Hepatocyte (in vitro differentiated cells): Measurements from ENCODE around the gene GNAL. TPM values are rescaled to one million over a fixed set of nuclear protein-coding genes. Genes with fewer than 3 reads are reported as not detected.

Source experiments
- DNase-seq: peaks from one replicate; pipeline ENCODE4 v3.0.0-alpha.2; 2016; ENCODE audit warnings: low spot score
- H2AFZ ChIP-seq: fragments of 200-600 bp; sonication (generic); 2 replicates; pipeline ENCODE4 v1.6.0; 2016; ENCODE audit warnings: antibody characterized with exemption, mild to moderate bottlenecking
- H3K27ac ChIP-seq: fragments of 200-600 bp; sonication (generic); 2 replicates; pipeline ENCODE4 v1.5.1; 2016; ENCODE audit warnings: mild to moderate bottlenecking
- H3K27me3 ChIP-seq: fragments of 200-600 bp; sonication (generic); 2 replicates; pipeline ENCODE4 v1.6.1; 2016
- H3K36me3 ChIP-seq: fragments of 200-600 bp; sonication (generic); replicated peaks from 2 replicates; pipeline ENCODE4 v1.5.1; 2016; ENCODE audit warnings: low read depth; ENCODE audit not compliant: insufficient read depth
- H3K4me1 ChIP-seq: fragments of 200-600 bp; sonication (generic); 2 replicates; pipeline ENCODE4 v1.5.1; 2016; ENCODE audit warnings: mild to moderate bottlenecking, moderate library complexity; ENCODE audit not compliant: insufficient read depth
- H3K4me2 ChIP-seq: fragments of 200-600 bp; sonication (generic); 2 replicates; pipeline ENCODE4 v1.6.0; 2016
- H3K4me3 ChIP-seq: fragments of 200-600 bp; sonication (generic); 2 replicates; pipeline ENCODE4 v1.5.1; 2016; ENCODE audit warnings: mild to moderate bottlenecking
- H3K79me2 ChIP-seq: fragments of 200-600 bp; sonication (generic); 2 replicates; pipeline ENCODE4 v1.6.0; 2017; ENCODE audit warnings: mild to moderate bottlenecking
- H3K9me2 ChIP-seq: fragments of 200-600 bp; sonication (generic); replicated peaks from 2 replicates; pipeline ENCODE4 v1.6.0; 2017; ENCODE audit warnings: mild to moderate bottlenecking; ENCODE audit not compliant: insufficient read depth
- H3K9me3 ChIP-seq: fragments of 200-600 bp; sonication (generic); 2 replicates; pipeline ENCODE4 v1.5.1; 2016; ENCODE audit warnings: low read depth, mild to moderate bottlenecking
- H4K20me1 ChIP-seq: fragments of 200-600 bp; sonication (generic); 2 replicates; pipeline ENCODE4 v1.6.0; 2016; ENCODE audit warnings: mild to moderate bottlenecking; ENCODE audit not compliant: insufficient read depth, poor library complexity, severe bottlenecking
- EZH2 ChIP-seq: fragments of 200-600 bp; sonication (generic); IDR thresholded peaks from 2 replicates; pipeline ENCODE4 v1.6.1; 2016; ENCODE audit warnings: antibody characterized with exemption, mild to moderate bottlenecking, borderline replicate concordance
- EZH2phosphoT487 ChIP-seq: fragments of 200-600 bp; sonication (generic); IDR thresholded peaks from one replicate; pipeline ENCODE4 v1.6.1; 2018; ENCODE audit warnings: antibody characterized with exemption, mild to moderate bottlenecking, low read depth, moderate library complexity; ENCODE audit not compliant: unreplicated experiment, severe bottlenecking
- WGBS: methylation state at CpG from one replicate; pipeline ENCODE4 v1.1.6; 2016; ENCODE audit warnings: low lambda C conversion rate; ENCODE audit errors: missing lambda C conversion rate; 5-methylcytosine and 5-hydroxymethylcytosine counted together
- polyA plus RNA-seq: library from polyadenylated mRNA; unstranded; fragments of >200 nt; fragmentation: Nextera tagmentation; extraction: Ambion mirVana; gene quantifications from 2 replicates; pipeline ENCODE4 v1.2.1, GENCODE V29; 2016
- total RNA-seq: library from RNA; depleted of rRNA; stranded (reverse); fragments of >200 nt; gene quantifications from 2 replicates; pipeline ENCODE4 v1.2.3, GENCODE V29; 2014
- TF ChIP-seq, protein P1 (sequence below): fragments of 200-600 bp; sonication (generic); IDR thresholded peaks from 2 replicates; pipeline ENCODE4 v1.5.1; 2016; ENCODE audit warnings: antibody characterized with exemption, mild to moderate bottlenecking; ENCODE audit not compliant: poor library complexity

GNAL gene
- total and polyA plus RNA-seq, 2 experiments from 2014 or later = 4.4 to 5.2 TPM

- H3K79me2 ChIP-seq = no peaks in the 10 kb centered on the region
- no peak overlapping the region for H2AFZ ChIP-seq
- no peak overlapping the region for H3K27ac ChIP-seq
- TF ChIP-seq EZH2 (no peak), EZH2phosphoT487 (no peak)
- TF ChIP-seq, protein P1, sequence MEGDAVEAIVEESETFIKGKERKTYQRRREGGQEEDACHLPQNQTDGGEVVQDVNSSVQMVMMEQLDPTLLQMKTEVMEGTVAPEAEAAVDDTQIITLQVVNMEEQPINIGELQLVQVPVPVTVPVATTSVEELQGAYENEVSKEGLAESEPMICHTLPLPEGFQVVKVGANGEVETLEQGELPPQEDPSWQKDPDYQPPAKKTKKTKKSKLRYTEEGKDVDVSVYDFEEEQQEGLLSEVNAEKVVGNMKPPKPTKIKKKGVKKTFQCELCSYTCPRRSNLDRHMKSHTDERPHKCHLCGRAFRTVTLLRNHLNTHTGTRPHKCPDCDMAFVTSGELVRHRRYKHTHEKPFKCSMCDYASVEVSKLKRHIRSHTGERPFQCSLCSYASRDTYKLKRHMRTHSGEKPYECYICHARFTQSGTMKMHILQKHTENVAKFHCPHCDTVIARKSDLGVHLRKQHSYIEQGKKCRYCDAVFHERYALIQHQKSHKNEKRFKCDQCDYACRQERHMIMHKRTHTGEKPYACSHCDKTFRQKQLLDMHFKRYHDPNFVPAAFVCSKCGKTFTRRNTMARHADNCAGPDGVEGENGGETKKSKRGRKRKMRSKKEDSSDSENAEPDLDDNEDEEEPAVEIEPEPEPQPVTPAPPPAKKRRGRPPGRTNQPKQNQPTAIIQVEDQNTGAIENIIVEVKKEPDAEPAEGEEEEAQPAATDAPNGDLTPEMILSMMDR = no peak
- no peaks in the 10 kb centered on the region for H3K9me2 ChIP-seq
- no peak overlapping the region for H3K4me3 ChIP-seq
- H3K27me3 ChIP-seq = no peaks in the 10 kb centered on the region
- 91% methylated on average over 11 of the region's 11 CpGs for WGBS
- peaks cover 9% of the 10 kb centered on the region for H3K4me1 ChIP-seq
- H3K4me2 ChIP-seq = no peak overlapping the region
- H4K20me1 ChIP-seq = no peaks in the 10 kb centered on the region
- no peak for DNase-seq
- no peaks in the 10 kb centered on the region for H3K36me3 ChIP-seq
- no peaks in the 10 kb centered on the region for H3K9me3 ChIP-seq
Observed at GRCh38 chr18:11811009-11811408, 121.9 kb downstream of the GNAL start.

- WGBS = 48% methylated on average over 6 of the region's 6 CpGs
- Histone ChIP-seq H2AFZ (no peak overlapping the region), H3K4me1 (no peaks in the 10 kb centered on the region), H3K4me2 (no peak overlapping the region), H3K4me3 (no peak overlapping the region), H3K36me3 (no peaks in the 10 kb centered on the region), H3K79me2 (no peaks in the 10 kb centered on the region), H3K9me3 (no peaks in the 10 kb centered on the region), H3K27me3 (no peaks in the 10 kb centered on the region), H4K20me1 (no peaks in the 10 kb centered on the region), H3K27ac (no peak overlapping the region), H3K9me2 (no peaks in the 10 kb centered on the region)
- no peak for DNase-seq
- TF ChIP-seq EZH2phosphoT487 (no peak), EZH2 (no peak)
- TF ChIP-seq, protein P1 = no peak
Observed at GRCh38 chr18:11817229-11817628, 128.2 kb downstream of the GNAL start.

DNA sequence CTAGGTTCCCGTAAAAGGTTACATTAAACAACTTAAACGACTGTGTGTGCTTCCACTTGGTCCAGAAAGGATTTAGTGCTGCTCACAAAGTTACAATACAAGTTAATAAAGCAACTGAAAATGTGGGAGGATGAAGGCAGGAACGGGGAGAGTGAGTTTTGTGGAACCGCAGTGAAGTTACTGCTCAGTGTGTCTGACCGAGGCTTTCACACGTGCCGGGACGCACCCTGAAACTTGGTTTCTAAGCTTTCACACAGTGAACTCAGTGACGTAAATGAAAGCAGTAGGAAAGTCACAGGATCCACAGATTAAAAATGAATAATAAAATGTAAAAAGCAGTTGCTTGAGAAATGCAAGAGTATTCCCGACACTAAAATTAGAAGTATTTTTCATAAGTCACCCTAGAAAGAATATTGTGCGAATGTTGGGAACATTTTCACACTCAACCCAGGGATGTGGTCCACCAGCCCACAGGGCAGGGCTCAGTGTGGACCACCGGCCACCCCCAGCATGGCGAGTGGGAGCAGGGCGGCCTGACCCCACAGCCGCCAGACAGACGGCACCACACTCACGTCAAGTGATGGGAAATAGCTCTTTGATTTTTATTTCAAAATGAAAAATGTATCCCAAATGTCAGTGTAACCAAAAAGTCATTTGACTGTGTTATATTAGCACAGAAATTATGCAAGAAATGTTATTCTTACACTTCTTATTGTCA, 129.6 kb downstream of the GNAL start:
- H3K27me3 ChIP-seq = no peaks in the 10 kb centered on the region
- no peaks in the 10 kb centered on the region for H3K36me3 ChIP-seq
- no peaks in the 10 kb centered on the region for H3K9me3 ChIP-seq
- H3K4me3 ChIP-seq = no peak overlapping the region
- 88% methylated on average over 17 of the region's 17 CpGs for WGBS
- no peak overlapping the region for H3K27ac ChIP-seq
- TF ChIP-seq, protein P1 = no peak
- H3K9me2 ChIP-seq = no peaks in the 10 kb centered on the region
- no peak overlapping the region for H3K4me2 ChIP-seq
- no peak for DNase-seq
- no peaks in the 10 kb centered on the region for H4K20me1 ChIP-seq
- H3K4me1 ChIP-seq = no peaks in the 10 kb centered on the region
- H2AFZ ChIP-seq = no peak overlapping the region
- H3K79me2 ChIP-seq = no peaks in the 10 kb centered on the region

- H3K4me2 ChIP-seq = no peak overlapping the region
- H3K36me3 ChIP-seq = no peaks in the 10 kb centered on the region
- H4K20me1 ChIP-seq = no peaks in the 10 kb centered on the region
- H3K9me2 ChIP-seq = no peaks in the 10 kb centered on the region
- H3K27ac ChIP-seq = no peak overlapping the region
- H3K9me3 ChIP-seq = no peaks in the 10 kb centered on the region
- WGBS = 88% methylated on average over 2 of the region's 2 CpGs
- no peak for DNase-seq
- H2AFZ ChIP-seq = no peak overlapping the region
- no peaks in the 10 kb centered on the region for H3K27me3 ChIP-seq
- H3K4me1 ChIP-seq = no peaks in the 10 kb centered on the region
- no peaks in the 10 kb centered on the region for H3K79me2 ChIP-seq
- TF ChIP-seq, protein P1 = no peak
- TF ChIP-seq EZH2 = no peak
- TF ChIP-seq EZH2phosphoT487 = no peak
- no peak overlapping the region for H3K4me3 ChIP-seq
Observed at GRCh38 chr18:11819938-11820337, 130.9 kb downstream of the GNAL start.
